Neural cell (in vitro differentiated cells): ENCODE measurements around the gene ATP2C2. TPM values are rescaled to one million over a fixed set of nuclear protein-coding genes. Genes with fewer than 3 reads are reported as not detected.

Experiments used
- H2AFZ ChIP-seq: fragments of 200-600, 300-800 bp; sonication (generic), shearing (Covaris generic); 2 replicates; pipeline ENCODE4 v1.6.0; 2014; ENCODE audit warnings: low read depth, mild to moderate bottlenecking, antibody characterized with exemption, low read length, moderate library complexity
- H3F3A ChIP-seq: fragments of 200-600 bp; shearing (Covaris generic); 2 replicates; pipeline ENCODE4 v1.6.1; 2016; ENCODE audit warnings: mild to moderate bottlenecking, moderate library complexity, mixed read lengths, antibody characterized with exemption, low read length; ENCODE audit not compliant: insufficient read depth, poor library complexity, severe bottlenecking
- H3K27ac ChIP-seq: fragments of 200-600, 300-800 bp; sonication (generic), shearing (Covaris generic); 2 replicates; pipeline ENCODE4 v1.5.1; 2014; ENCODE audit warnings: mild to moderate bottlenecking, low read length, moderate library complexity
- H3K27me3 ChIP-seq: fragments of 300-800, 200-600 bp; sonication (generic), shearing (Covaris generic); 2 replicates; pipeline ENCODE4 v1.6.0; 2014; ENCODE audit warnings: mild to moderate bottlenecking, low read depth, low read length, moderate library complexity; ENCODE audit not compliant: insufficient read depth
- H3K36me3 ChIP-seq: fragments of 300-800, 200-600 bp; sonication (generic), shearing (Covaris generic); 2 replicates; pipeline ENCODE4 v1.5.1; 2014; ENCODE audit warnings: mild to moderate bottlenecking, antibody characterized with exemption, low read length, moderate library complexity; ENCODE audit not compliant: insufficient read depth
- H3K4me2 ChIP-seq: fragments of 300-800, 200-600 bp; sonication (generic), shearing (Covaris generic); 2 replicates; pipeline ENCODE4 v1.6.0; 2014; ENCODE audit warnings: mild to moderate bottlenecking, low read length
- H3K4me3 ChIP-seq: fragments of 300-800, 200-600 bp; sonication (generic), shearing (Covaris generic); 2 replicates; pipeline ENCODE4 v1.5.1; 2014; ENCODE audit warnings: mild to moderate bottlenecking, low read length, moderate library complexity
- H3K79me2 ChIP-seq: fragments of 200-600 bp; shearing (Covaris generic); replicated peaks from 2 replicates; pipeline ENCODE4 v1.6.0; 2014; ENCODE audit warnings: mild to moderate bottlenecking, low read length, moderate library complexity; ENCODE audit not compliant: insufficient read depth
- H3K9ac ChIP-seq: fragments of 300-800, 200-600 bp; sonication (generic), shearing (Covaris generic); 2 replicates; pipeline ENCODE4 v1.6.1; 2016; ENCODE audit warnings: mild to moderate bottlenecking, low read length, mixed read lengths
- H3K9me2 ChIP-seq: fragments of 200-600 bp; shearing (Covaris generic); 2 replicates; pipeline ENCODE4 v1.6.1; 2016; ENCODE audit warnings: mild to moderate bottlenecking, low read length, mixed read lengths; ENCODE audit not compliant: insufficient read depth
- H3K9me3 ChIP-seq: fragments of 200-600, 300-800 bp; sonication (generic), shearing (Covaris generic); 2 replicates; pipeline ENCODE4 v1.6.1; 2016; ENCODE audit warnings: mild to moderate bottlenecking, mixed run types, low read length, moderate library complexity, mixed read lengths
- H4K20me1 ChIP-seq: fragments of 200-600 bp; shearing (Covaris generic); 2 replicates; pipeline ENCODE4 v1.6.1; 2016; ENCODE audit warnings: mild to moderate bottlenecking, mixed run types; ENCODE audit not compliant: insufficient read depth
- CTCF ChIP-seq: fragments of 450-650 bp; IDR thresholded peaks from 2 replicates; pipeline ENCODE4 v1.5.1; 2014; ENCODE audit warnings: antibody characterized with exemption, mild to moderate bottlenecking, moderate library complexity; ENCODE audit not compliant: poor library complexity, severe bottlenecking
- EP300 ChIP-seq: fragments of 450-650 bp; conservative IDR thresholded peaks from 2 replicates; pipeline ENCODE4 v1.6.1; 2014; ENCODE audit warnings: antibody characterized with exemption, mild to moderate bottlenecking, moderate library complexity; ENCODE audit not compliant: poor library complexity, severe bottlenecking
- EZH2 ChIP-seq: fragments of 200-600, 300-800 bp; shearing (Covaris generic), sonication (generic); IDR thresholded peaks from 2 replicates; pipeline ENCODE4 v1.6.1; 2014; ENCODE audit warnings: antibody characterized with exemption, low read length, borderline replicate concordance, mild to moderate bottlenecking; ENCODE audit not compliant: insufficient read depth, poor library complexity, severe bottlenecking
- MXI1 ChIP-seq: fragments of 450-650 bp; conservative IDR thresholded peaks from 2 replicates; pipeline ENCODE4 v1.6.1; 2014; ENCODE audit warnings: antibody characterized with exemption, mild to moderate bottlenecking; ENCODE audit not compliant: poor library complexity, severe bottlenecking
- POLR2AphosphoS5 ChIP-seq: IDR thresholded peaks from 2 replicates; pipeline ENCODE4 v1.6.1; 2012
- RAD21 ChIP-seq: fragments of 450-650 bp; conservative IDR thresholded peaks from 2 replicates; pipeline ENCODE4 v1.6.1; 2014; ENCODE audit warnings: antibody characterized with exemption, mild to moderate bottlenecking, moderate library complexity
- SMC3 ChIP-seq: fragments of 450-650 bp; conservative IDR thresholded peaks from 2 replicates; pipeline ENCODE4 v1.6.1; 2014; ENCODE audit warnings: antibody characterized with exemption, mild to moderate bottlenecking, moderate library complexity; ENCODE audit not compliant: poor library complexity
- TAF1 ChIP-seq: IDR thresholded peaks from 2 replicates; pipeline ENCODE4 v1.6.1; 2012; ENCODE audit warnings: low read depth
- polyA plus RNA-seq: library from polyadenylated mRNA; depleted of rRNA; stranded (reverse); fragments of >200 nt; gene quantifications from 2 replicates; pipeline ENCODE4 v1.2.3, GENCODE V29; 2014
- TF ChIP-seq, protein P1 (sequence below): IDR thresholded peaks from 2 replicates; pipeline ENCODE4 v1.6.1; 2012; ENCODE audit warnings: borderline replicate concordance

Gene ATP2C2
- polyA plus RNA-seq, 1 donor from 2014 or later: not detected

- Histone ChIP-seq H3K79me2 (no peaks in the 10 kb centered on the region), H3K4me2 (no peak overlapping the region), H3K9ac (no peak overlapping the region), H3K4me3 (no peak overlapping the region), H3K27me3 (no peaks in the 10 kb centered on the region), H3K9me3 (no peaks in the 10 kb centered on the region), H2AFZ (no peak overlapping the region), H3K27ac (no peak overlapping the region), H3F3A (no peaks in the 10 kb centered on the region), H3K9me2 (no peaks in the 10 kb centered on the region), H3K36me3 (no peaks in the 10 kb centered on the region), H4K20me1 (no peaks in the 10 kb centered on the region)
- no peak for TF ChIP-seq EZH2
These were observed 21.9 kb downstream of the ATP2C2 start for GRCh38 chr16:84390131-84390785.

DNA sequence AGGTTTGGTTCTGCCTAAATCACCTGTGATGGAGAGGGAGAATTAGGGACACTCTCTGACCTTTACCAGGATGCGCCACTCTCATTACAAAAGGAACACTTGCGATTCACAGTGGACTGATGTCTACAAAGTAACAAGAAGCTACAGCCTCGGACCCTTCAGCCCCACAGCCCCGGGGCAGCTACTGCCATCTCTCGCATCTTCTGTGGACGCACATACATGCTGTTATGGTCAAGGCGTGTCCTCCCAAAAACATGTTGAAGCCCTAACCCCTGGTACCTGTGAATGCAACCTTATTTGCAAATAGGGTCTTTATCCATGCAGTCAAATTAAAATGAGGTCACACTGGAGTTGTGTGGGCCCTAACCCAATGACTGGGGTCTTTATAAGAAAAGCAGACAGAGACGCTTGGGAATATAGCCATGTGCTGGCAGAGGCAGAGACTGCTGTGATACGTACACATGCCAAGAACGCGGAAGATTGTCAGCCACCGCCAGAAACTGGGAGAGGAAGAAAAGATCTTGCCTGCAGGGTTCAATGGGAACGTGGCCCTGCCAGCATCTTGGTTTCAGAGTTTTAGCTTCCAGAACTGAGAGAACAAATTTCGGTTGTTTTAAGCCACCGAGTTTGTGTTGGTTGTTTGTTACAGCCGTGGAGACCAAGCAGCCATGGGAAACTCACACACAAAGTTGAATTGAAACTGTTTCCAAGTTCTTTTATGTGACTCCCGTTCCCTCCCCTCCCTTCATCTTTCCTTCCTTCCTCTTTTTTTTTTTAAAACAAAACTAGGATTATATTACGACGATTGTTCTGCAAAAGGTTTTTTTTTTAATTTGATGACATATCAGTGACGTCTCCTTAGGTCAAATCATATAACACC, 23.1 kb downstream of the ATP2C2 start:
- H3K4me3 ChIP-seq: no peak overlapping the region
- no peak overlapping the region for H3K27ac ChIP-seq

More for the DNA sequence above, 23.1 kb downstream of the ATP2C2 start:
- Histone ChIP-seq H3K9me3 (no peaks in the 10 kb centered on the region), H3F3A (no peaks in the 10 kb centered on the region), H4K20me1 (no peaks in the 10 kb centered on the region), H3K9me2 (no peaks in the 10 kb centered on the region), H3K9ac (no peak overlapping the region), H3K4me2 (no peak overlapping the region), H2AFZ (no peak overlapping the region), H3K79me2 (no peaks in the 10 kb centered on the region), H3K36me3 (no peaks in the 10 kb centered on the region), H3K27me3 (no peaks in the 10 kb centered on the region)
- TF ChIP-seq EP300 (no peak), CTCF (no peak), MXI1 (no peak), RAD21 (no peak), POLR2AphosphoS5 (no peak), SMC3 (no peak), TAF1 (no peak)
- TF ChIP-seq, protein P1, sequence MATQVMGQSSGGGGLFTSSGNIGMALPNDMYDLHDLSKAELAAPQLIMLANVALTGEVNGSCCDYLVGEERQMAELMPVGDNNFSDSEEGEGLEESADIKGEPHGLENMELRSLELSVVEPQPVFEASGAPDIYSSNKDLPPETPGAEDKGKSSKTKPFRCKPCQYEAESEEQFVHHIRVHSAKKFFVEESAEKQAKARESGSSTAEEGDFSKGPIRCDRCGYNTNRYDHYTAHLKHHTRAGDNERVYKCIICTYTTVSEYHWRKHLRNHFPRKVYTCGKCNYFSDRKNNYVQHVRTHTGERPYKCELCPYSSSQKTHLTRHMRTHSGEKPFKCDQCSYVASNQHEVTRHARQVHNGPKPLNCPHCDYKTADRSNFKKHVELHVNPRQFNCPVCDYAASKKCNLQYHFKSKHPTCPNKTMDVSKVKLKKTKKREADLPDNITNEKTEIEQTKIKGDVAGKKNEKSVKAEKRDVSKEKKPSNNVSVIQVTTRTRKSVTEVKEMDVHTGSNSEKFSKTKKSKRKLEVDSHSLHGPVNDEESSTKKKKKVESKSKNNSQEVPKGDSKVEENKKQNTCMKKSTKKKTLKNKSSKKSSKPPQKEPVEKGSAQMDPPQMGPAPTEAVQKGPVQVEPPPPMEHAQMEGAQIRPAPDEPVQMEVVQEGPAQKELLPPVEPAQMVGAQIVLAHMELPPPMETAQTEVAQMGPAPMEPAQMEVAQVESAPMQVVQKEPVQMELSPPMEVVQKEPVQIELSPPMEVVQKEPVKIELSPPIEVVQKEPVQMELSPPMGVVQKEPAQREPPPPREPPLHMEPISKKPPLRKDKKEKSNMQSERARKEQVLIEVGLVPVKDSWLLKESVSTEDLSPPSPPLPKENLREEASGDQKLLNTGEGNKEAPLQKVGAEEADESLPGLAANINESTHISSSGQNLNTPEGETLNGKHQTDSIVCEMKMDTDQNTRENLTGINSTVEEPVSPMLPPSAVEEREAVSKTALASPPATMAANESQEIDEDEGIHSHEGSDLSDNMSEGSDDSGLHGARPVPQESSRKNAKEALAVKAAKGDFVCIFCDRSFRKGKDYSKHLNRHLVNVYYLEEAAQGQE: no peak
